ENCODE data around the gene HYOU1.

DNA sequence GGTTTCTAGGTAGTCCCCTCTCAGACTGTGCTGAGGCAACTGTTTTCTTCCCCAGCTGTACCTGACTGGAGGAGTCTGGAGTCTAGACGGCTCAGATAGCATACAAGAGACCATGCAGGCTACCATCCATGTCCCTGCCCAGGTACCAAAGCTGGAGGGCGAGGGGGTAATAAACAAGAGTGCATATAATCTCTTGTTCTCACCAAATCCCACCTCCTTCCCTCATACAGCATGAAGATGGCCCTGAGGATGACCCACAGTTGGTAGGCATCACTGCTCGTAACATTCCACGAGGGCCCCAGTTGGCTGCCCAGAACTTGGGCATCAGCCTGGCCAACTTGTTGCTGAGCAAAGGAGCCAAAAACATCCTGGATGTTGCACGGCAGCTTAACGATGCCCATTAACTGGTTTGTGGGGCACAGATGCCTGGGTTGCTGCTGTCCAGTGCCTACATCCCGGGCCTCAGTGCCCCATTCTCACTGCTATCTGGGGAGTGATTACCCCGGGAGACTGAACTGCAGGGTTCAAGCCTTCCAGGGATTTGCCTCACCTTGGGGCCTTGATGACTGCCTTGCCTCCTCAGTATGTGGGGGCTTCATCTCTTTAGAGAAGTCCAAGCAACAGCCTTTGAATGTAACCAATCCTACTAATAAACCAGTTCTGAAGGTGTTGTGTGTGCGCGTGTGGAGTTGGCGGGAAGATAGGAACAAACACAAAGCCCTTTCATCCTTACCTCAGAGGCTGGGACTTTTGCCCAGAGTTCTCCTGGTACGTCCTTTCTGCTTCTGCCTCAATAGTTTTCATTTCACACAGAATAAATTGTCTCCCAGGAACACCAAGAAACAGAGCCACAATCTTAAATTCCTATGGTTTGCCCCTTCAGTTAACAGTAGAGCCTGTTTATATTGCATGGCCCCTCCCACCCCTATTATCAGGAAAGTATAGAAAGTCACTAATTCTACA, 36.2 kb upstream of the HYOU1 start:
- TF ChIP-seq POLR2A (IDR thresholded peaks at IDR 0.05) (no peak), POLR2AphosphoS5 (IDR thresholded peaks at IDR 0.05) (no peak)
